ENCODE data around the gene NBL1.

NBL1 gene

GRCh38 chr1:19664453-19665185 is 20.5 kb downstream of the NBL1 start, which contains the start of gene HTR6:
Gene HTR6, plus strand, starts transcription at chr1:19664875. Its CDS starts 879 bp downstream, at chr1:19665754.
- FAIRE-seq: no peak
- DNase-seq (ENCODE audit: insufficient read length): peak; percentile 63
- TF ChIP-seq POLR2A (IDR thresholded peaks at IDR 0.05; ENCODE audit: low read depth, low read length) (no peak), POLR2AphosphoS5 (IDR thresholded peaks at IDR 0.05; ENCODE audit: low read depth, low read length) (no peak), TAF1 (IDR thresholded peaks at IDR 0.05; ENCODE audit: borderline replicate concordance, low read depth, low read length) (no peak)

- DNase-seq (ENCODE audit: insufficient read length) (no peak), FAIRE-seq (no peak)
- no peak for TF ChIP-seq POLR2AphosphoS5 (IDR thresholded peaks at IDR 0.05; ENCODE audit: low read depth, low read length)
- no peak for TF ChIP-seq POLR2A (IDR thresholded peaks at IDR 0.05; ENCODE audit: low read depth, low read length)
- no peak for TF ChIP-seq TAF1 (IDR thresholded peaks at IDR 0.05; ENCODE audit: borderline replicate concordance, low read depth, low read length)
These were observed 21.0 kb downstream of the NBL1 start for GRCh38 chr1:19665186-19665495.

- TF ChIP-seq TAF1 (IDR thresholded peaks at IDR 0.05; ENCODE audit: borderline replicate concordance, low read depth, low read length) (no peak), POLR2AphosphoS5 (IDR thresholded peaks at IDR 0.05; ENCODE audit: low read depth, low read length) (no peak), POLR2A (IDR thresholded peaks at IDR 0.05; ENCODE audit: low read depth, low read length) (no peak)
- FAIRE-seq (no peak), DNase-seq (ENCODE audit: insufficient read length) (no peak)
These were observed 21.7 kb downstream of the NBL1 start for GRCh38 chr1:19665496-19666465.

- FAIRE-seq: no peak
- DNase-seq (ENCODE audit: insufficient read length): no peak
- TF ChIP-seq POLR2A (IDR thresholded peaks at IDR 0.05; ENCODE audit: low read depth, low read length): no peak
- no peak for TF ChIP-seq TAF1 (IDR thresholded peaks at IDR 0.05; ENCODE audit: borderline replicate concordance, low read depth, low read length)
- no peak for TF ChIP-seq POLR2AphosphoS5 (IDR thresholded peaks at IDR 0.05; ENCODE audit: low read depth, low read length)
These were observed 24.8 kb downstream of the NBL1 start for GRCh38 chr1:19668888-19669287.

GRCh38 chr1:19670787-19671186 is 26.7 kb downstream of the NBL1 start:
- FAIRE-seq: no peak
- TF ChIP-seq POLR2A (IDR thresholded peaks at IDR 0.05; ENCODE audit: low read depth, low read length): no peak
- no peak for DNase-seq (ENCODE audit: insufficient read length)

GRCh38 chr1:19672237-19672636 is 28.1 kb downstream of the NBL1 start:
- no peak for DNase-seq (ENCODE audit: insufficient read length)
- no peak for TF ChIP-seq POLR2AphosphoS5 (IDR thresholded peaks at IDR 0.05; ENCODE audit: low read depth, low read length)
- TF ChIP-seq POLR2A (IDR thresholded peaks at IDR 0.05; ENCODE audit: low read depth, low read length): no peak
- TF ChIP-seq TAF1 (IDR thresholded peaks at IDR 0.05; ENCODE audit: borderline replicate concordance, low read depth, low read length): no peak
- FAIRE-seq: no peak

GRCh38 chr1:19675797-19676196 is 31.7 kb downstream of the NBL1 start:
- DNase-seq (ENCODE audit: insufficient read length) (no peak), FAIRE-seq (no peak)
- no peak for TF ChIP-seq POLR2AphosphoS5 (IDR thresholded peaks at IDR 0.05; ENCODE audit: low read depth, low read length)
- no peak for TF ChIP-seq POLR2A (IDR thresholded peaks at IDR 0.05; ENCODE audit: low read depth, low read length)

GRCh38 chr1:19676438-19676922 is 32.4 kb downstream of the NBL1 start:
- TF ChIP-seq POLR2A (IDR thresholded peaks at IDR 0.05; ENCODE audit: low read depth, low read length) (no peak), POLR2AphosphoS5 (IDR thresholded peaks at IDR 0.05; ENCODE audit: low read depth, low read length) (no peak), TAF1 (IDR thresholded peaks at IDR 0.05; ENCODE audit: borderline replicate concordance, low read depth, low read length) (no peak)

GRCh38 chr1:19678493-19678892 is 34.4 kb downstream of the NBL1 start:
- TF ChIP-seq TAF1 (IDR thresholded peaks at IDR 0.05; ENCODE audit: borderline replicate concordance, low read depth, low read length) (no peak), POLR2A (IDR thresholded peaks at IDR 0.05; ENCODE audit: low read depth, low read length) (no peak), POLR2AphosphoS5 (IDR thresholded peaks at IDR 0.05; ENCODE audit: low read depth, low read length) (no peak)
- no peak for DNase-seq (ENCODE audit: insufficient read length)
- FAIRE-seq: no peak

More at GRCh38 chr1:19676438-19676922, 32.4 kb downstream of the NBL1 start:
- DNase-seq (ENCODE audit: insufficient read length) (no peak), FAIRE-seq (no peak)

- TF ChIP-seq POLR2A (IDR thresholded peaks at IDR 0.05; ENCODE audit: low read depth, low read length) (no peak), POLR2AphosphoS5 (IDR thresholded peaks at IDR 0.05; ENCODE audit: low read depth, low read length) (no peak)
- DNase-seq (ENCODE audit: insufficient read length): no peak
- no peak for FAIRE-seq
These were observed 34.9 kb downstream of the NBL1 start for GRCh38 chr1:19678931-19679453.

- FAIRE-seq (no peak), DNase-seq (ENCODE audit: insufficient read length) (no peak)
- TF ChIP-seq POLR2A (IDR thresholded peaks at IDR 0.05; ENCODE audit: low read depth, low read length) (no peak), TAF1 (IDR thresholded peaks at IDR 0.05; ENCODE audit: borderline replicate concordance, low read depth, low read length) (no peak), POLR2AphosphoS5 (IDR thresholded peaks at IDR 0.05; ENCODE audit: low read depth, low read length) (no peak)
These were observed 35.6 kb downstream of the NBL1 start for GRCh38 chr1:19679691-19680090.
